NOMO-1 treated with DMSO at 0.1 percent for 48 hours (cell line): ENCODE measurements around the gene NCK2.

Experiments used
- DNase-seq: peaks from one replicate; lab custom pipeline; 2025; ENCODE audit not compliant: unreplicated experiment; lab: John Stamatoyannopoulos, UW

NCK2 gene

DNA sequence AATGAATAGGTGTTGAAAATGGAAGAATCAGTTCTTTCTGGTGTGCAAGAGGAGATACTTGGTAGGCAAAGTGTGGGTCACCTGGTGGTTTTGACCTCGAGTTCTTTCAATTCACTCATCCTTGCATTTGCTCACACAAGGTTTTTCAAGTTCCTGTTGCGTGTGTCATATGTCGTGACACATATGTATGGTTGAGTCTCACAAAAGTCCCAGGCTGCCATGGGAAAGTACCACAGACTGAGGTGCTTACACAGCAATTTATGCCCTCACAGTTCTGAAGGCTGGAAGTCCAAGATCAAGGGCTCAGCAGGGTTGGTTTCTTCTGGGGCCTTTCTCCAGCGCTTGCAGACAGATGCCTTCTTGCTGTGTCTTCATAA is 64.4 kb downstream of the NCK2 start:
- DNase-seq, result no peak

DNA sequence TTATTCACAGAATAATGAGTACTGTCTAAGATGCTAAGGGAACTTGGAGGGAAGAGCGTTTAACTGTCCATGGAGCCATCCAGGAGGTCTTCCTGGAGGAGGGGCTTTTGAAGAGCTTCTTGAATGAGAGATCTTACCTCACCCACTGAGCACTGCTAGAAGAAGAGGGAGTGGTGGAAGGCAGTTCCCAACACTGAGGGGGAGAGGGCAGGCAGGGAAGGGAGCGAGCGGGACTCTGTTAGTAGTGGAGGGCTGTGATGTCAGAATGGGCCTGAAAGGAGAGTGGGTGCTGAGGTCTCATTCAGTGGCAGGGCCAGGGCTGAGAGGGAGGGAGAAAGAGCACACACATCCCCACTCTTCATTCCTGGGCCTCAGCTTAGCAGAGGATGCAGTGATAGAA is 65.0 kb downstream of the NCK2 start:
- DNase-seq, result no peak

DNA sequence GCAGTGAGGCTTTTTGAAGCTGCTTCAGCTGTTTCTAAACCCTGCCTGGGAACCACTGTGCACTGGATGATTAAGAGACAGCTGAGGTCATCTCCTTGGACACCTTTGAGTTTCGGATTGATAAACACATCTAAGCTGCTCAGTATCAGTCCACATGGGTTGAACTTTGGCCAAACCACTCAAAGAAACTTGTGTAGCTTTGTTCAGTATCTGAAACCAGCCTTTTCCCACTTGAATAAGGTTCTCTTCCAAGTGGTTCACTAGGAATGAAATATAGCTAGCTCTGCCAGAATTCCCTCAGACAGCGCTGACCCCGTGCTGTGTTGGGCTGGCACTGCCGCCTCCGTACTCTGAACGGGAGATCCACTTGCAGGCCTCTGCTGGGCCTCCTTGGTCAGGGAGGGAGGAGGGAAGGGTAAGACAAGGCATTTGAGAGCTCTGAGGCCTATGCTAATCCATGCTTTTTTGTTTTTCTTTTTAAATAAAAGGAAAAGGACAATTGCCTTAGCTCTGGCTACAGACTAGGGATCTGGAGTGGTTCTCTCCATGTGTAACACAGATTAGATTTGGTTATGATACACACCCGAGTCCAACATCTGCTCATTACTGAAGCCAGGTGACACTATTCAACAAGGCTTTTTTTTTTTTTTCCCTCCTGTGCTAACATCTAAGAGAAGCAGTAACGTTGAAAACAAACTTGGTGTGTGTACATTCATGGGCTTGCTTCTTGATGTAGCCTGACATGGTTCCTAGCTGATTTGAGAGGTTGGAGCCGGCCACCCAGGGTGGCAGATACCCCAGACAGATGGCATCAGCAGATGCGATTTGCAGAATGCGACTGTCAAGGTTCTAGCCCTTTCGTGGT is 67.7 kb downstream of the NCK2 start:
- no peak for DNase-seq

DNA sequence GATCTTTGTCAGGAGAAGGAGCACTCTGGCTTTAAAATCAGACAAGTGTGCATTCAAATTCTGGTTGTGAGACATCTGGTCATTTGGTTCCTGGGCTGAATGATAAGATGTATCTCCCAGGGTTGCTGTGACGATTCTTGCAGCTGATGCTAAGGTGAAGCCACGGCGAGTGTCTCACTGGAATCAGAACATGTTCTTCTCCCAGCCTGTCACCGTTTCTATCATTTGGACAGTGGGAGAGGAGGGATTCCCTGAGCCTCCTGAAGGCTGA is 68.3 kb downstream of the NCK2 start:
- no peak for DNase-seq

DNA sequence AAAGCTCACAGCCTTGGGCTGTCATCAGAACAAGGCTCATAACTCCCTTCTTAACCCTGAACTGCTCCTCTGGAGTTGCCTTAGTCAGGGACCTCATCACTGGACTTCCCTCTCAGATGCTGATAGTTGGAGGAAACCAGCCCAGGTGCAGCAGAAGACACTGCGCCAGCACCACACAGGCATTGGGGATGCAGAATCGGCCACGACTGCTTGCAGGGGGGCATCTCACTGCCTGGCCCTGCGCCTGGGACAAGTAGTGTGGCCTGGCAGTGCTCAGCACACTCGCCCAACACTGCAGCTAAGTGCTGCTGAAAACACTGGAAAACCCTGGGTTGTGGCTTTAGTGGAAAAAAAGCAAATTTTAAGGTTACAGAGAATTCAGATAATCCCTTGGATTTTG is 68.7 kb downstream of the NCK2 start:
- DNase-seq, result no peak

DNA sequence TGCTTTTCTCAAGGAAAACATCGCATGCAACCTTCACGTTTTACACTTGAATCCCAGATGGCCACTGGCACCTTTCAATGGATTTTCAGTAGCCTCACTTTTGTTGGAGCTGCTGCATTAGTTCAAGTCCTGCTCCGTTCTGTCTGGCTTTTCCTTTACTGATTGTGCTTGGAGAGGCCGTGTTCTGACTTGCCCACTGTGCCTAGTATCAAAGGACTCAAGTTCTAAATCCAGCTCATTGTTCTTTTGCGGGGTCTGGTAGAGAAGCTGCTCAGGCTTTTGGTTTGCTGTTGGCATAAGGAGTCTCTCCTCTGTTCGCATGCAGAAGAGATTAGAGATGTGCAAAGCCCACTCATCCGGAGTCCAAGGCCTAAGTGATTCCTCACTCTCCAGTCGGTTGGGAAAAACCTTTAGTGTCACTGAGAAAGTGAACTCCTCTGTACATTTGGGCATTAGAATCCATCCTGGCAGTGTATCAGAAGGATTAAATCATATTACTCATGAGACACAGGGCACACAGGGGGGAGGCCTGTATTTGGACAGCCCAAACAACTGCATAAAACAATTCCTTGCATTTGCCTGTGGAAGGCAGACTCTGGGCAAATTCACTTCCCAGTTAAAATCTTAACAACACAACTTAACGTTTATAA is 69.7 kb downstream of the NCK2 start:
- no peak for DNase-seq

DNA sequence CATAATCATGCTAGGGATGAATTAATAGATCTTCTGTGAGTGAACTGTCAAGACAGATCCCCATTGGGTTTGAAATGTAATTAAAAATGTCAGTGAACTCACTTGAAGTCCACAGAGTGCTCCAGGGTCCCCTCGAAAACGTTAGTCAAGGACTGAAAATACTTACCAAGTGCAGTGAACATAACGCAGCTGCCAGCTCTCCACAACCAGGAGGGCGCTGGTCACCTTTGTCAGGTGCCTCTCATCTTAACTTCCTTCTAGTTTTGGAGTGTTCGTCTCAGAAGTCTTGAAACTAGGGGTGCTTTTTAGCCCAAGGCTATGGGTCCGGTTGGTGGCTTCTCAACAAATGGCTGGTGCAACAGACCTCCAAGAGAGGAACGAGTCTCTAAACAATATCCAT is 70.7 kb downstream of the NCK2 start:
- no peak for DNase-seq

DNA sequence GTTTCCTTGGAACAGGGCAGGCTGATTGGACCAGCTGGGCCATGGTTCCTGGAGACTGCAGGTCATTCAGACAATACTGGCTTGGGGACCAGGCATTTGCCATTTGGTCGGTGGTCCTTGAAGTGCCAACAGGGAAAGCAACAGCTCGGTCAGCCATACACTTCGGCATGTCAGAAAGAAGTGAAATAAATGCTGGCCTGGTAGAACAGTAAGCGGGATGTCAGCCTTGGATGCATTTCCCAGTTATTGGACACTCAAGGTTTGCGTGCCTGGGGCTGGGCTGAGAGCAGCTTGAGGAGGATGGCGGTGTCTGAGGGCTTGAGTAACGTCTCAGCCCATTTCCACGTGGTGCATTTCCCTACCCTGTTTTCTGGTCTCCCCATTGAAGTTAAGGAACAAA is 75.4 kb downstream of the NCK2 start:
- DNase-seq, result no peak

DNA sequence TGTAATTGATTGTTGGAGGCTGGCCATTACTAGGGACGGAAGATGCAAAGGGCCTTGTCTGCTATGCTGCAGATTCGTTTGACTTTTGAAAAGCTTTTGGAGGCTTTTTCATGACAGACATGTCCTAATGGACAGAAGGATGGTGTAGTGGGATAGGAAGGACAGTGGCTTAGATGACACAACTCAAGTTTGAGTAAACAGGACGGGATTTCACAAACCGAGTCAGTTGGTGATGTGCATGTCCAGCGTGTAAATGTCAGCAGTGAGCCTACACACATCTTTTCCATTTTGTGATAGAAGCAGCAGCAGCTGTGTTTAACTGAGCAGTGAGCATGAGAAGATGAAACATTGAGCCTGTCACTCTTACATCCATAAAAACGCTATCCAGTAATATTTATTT is 76.0 kb downstream of the NCK2 start:
- no peak for DNase-seq

DNA sequence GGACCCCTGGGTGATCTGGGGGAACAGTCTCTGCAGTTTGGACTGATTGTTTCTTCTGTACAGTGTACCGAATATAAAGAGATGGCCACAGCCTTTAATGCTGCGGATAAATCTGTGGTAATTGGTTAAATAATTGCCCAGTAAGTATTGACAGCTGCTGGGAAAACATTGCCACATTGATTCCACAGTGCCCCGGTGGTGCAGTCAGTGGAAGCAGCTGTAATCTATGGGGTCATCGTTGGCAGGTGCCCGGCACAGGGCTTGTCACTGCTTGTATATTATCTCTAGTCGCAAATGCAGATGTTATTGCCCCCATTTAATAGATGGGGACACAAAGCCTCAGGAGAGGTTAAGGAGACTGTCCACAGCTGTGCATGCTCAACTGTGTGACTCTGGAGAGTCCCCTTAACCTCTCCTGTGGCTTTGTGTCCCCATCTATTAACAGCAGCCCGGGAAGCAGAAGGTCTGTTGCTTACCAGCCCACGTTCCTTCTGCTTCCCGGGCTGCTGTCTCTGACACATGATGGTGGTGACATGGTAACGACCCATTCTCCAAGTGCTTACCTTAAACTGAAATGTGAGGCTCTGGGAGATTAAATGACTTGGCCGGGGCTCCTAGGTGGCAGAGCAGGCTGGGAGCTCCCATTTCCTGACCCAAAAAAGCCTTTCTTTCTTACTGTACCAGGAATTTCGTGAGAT is 76.9 kb downstream of the NCK2 start:
- no peak for DNase-seq

DNA sequence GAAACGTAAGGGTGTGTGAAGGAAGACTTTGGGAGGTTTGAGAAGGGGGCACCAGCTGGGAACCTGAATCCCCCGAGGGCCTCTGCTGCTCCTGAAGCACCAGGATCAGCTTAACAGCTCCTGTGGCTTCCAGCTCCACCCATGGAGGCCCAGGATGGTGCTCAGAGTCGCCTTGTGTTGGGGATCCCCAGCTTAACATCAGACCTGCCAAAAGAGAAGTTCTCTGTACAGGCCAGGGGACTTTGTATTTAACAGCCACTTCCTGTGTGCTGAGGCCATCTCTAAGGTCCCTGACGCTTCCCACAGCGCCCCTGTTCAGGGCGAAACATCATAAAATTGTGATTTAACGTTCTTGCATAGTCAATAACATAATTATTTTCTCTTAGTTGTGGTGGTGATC is 77.5 kb downstream of the NCK2 start:
- DNase-seq, result no peak

DNA sequence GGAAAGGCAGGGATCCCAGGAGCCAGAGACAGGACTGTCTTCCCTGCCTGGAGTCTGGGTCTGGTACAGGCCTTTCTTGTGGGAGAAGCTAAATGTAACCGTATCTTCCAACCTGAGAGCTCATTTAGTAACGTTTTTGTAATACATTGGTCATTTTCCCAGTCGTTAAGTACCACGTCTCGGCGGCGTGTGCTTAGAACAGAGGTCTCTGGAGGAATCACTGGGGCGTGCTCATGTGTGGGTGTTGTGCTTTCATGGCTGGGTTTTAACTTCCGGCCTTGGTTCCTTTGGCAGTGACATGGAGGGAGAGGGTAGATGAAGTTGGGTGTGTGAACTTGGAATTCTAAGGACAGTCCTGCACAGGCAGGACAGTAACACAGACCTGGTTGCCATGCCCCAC is 79.7 kb downstream of the NCK2 start:
- no peak for DNase-seq

DNA sequence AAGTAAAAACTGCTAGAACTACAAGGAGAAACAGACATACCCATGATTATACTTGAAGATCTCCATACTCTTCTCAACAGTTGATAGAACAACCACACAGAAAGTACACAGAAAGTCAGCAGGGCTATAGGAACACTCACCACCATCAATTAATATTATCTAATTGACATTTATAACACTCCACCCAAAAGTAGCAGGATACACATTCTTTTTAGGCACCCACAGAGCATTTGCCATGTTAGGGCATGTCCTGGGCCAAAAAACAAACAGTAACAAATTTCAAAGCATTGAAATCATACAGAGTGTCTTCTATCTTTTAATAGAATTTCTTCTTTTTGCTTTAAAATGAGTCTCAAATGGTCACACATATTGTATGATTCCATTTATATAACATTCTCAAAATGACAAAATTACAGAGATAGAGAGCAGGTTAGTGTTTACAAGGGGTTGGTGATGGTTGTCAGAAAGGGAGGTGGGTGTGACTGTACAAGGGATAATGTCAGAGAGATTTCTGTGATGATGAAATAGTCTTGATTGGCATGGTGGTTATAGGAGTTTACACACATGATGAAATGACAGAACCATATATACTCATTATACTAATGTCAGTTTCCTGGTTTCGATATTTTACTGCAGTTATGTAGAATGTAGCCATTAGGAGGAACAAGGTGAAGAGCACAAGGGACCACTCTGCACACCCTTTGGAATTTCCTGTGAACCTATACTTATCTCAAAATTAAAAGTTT is 82.8 kb downstream of the NCK2 start:
- peak; percentile 89 for DNase-seq

DNA sequence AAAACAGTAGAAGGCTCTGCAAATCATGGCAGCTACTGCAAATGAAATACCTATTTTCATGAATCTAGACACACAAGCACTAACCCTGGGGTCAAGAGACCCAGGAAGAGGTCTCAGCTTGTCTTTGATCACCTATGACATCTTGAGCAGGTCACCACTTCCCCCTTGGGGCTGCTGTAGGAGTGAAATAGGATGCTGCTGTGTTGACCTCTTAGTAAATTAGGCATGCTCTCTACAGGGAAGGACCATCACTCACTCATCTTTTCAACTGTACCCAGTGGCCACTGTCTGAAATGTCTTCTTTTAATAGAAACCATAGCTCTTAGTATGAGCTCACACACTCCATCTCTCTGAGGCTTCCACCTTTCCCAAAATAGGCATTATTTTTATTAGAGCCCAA is 83.8 kb downstream of the NCK2 start:
- DNase-seq, result peak; percentile 9

DNA sequence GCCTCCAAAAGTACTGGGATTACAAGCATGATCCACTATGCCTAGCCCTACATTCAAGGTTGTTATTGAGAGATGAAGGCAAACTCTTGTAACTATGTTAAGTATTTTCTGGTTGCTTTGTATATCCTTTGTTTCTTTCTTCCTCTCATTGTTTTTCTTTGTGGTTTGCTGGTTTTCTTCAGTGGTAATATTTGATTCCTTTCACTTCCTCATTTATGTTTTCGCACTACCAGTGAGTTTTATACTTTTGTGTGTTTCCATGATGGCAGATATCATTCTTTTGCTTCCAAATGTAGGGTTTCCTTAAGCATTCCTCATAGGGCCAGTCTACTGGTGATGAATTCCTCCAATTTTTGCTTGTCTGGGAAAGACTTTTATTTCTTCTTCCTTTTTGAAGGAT is 90.2 kb downstream of the NCK2 start:
- DNase-seq, result peak; percentile 77

DNA sequence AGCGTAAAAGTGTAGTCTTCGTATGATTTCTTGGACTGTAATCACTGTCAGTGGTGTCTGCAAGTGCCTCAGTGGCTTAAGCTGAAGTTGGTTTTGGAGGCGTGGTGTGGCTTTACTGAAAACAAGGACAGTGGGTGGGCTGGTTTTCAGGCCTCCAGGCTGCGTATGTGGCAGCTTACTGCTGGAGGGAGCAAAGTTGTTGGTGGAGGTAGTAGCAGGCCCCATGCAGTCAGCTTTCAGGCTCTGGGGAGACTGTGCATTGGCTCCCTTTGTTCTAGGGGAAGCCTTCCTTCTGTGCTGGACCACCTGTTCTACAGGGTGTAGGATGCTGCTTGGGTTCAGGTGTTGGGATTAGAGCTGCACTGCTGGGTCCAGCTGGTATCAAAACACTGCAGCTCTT is 91.6 kb downstream of the NCK2 start:
- DNase-seq, result no peak

DNA sequence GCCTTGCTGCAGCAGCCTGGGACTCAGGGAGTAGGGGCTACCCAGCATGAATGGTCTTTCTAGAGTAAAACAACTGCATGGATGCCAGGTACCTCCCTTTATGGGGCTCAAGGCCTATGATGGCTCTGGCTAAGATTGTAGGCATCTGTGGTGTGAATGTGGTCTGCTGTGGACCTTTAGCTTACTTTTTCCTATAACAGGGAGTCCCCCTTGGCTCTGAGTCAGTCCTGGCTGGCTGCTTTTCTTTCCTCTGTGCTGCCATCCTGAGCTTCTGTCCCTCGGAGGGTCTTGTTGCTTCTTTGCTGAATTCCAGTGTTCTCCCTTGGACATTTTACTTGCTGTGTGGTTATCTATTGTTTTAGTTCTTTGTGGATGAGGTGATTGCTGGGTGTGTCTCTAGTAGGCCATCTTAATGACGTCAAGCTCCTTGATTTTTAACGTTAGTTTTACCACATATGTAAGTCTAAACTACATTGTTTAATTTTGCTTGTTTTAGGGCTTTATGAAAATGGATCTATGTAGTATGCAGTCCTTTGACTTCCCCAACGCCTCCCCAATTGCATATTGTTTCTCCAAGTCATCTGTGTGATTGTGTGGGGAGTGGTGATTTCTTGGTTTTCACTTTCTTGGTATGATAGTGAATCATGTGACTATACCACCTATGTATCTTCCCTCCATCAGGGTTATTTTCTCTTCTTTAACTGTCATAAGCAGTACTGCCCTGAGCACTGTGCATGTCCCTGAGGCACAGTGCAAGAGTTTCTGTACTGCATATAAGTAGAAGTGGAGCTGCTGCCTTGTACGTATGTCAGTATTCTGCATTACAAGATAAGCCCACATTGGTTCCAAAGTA is 92.4 kb downstream of the NCK2 start:
- DNase-seq, result no peak

DNA sequence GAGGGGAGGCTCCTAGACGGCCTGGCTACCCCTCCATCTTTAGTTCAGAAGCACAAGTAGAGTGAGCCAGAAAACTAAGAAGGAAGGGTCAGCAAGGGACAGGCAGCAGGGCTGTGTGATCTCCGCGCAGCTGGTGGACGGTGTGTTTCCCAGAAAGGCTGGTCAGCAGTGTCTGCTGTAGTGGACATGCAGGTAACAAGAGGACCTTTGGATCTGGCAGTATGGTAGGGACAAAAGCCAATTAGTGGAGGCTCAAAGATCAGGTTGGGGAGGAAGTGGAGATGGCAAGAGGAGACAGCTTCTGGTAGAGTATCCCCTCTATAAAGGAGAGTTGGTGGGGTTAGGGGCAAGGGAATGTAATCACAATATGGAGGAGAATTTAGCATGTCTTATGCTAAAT is 95.1 kb downstream of the NCK2 start:
- no peak for DNase-seq

DNA sequence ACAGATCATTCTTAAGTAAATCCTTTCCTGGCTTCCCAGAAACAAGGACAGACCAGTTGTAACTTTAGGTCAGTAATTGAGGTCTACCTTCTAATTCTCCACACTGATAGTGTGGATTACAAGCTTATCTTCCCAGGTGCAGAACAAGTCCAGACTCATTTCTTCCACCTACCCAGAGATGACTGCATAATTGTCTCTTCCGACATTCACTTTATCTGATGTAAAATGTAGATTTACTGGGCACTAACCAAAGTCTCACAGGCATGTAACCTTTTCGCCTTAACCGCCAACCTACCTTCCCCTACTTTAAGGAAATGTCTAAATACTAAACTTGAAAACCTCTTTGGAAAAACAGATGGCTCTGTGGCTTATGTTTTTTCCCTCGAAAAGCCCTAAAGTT is 96.2 kb downstream of the NCK2 start:
- no peak for DNase-seq

DNA sequence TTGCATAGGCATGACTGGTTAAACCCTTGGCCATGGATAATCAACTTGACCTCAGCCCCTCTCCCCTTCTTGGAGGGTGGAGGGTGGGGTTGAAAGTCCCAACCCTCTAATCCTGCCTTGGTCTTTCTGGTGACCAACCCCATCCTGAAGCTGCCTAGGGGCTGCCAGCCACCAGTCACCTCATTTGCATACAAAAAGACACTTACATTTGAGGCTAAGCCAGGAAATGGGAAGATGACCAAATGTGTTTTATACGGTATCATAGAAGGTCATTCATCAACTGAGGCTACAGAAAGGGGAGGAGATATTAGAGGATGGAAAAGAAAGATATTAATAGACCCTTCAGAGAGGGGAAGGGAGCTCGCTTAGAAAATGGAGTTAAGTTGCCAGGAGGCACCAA is 96.8 kb downstream of the NCK2 start:
- no peak for DNase-seq

DNA sequence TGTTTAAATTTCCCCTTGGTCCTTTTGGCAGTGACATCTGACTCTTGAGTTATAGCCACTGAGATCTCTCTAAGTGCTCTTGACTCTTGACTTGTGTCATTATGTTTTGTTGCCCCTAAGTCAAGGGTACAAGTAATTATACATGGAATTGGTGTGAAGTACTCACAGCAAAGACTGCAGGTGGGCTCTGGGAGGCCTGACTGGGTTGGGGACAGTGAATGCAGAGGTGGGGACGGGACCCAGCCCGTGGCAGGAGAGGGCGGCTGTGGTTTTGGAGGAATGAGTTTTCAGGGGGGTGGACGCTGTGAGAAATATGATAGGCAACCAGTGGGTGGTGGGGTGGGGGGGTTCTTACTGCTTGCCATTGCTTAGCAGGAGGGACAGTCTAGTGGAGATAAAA is 97.8 kb downstream of the NCK2 start:
- DNase-seq, result no peak
